NCI-H774 (cell line): ENCODE results near the gene MEIKIN.
A peak's percentile ranks its signal among the peaks of the same experiment; 100 is the strongest.

Source experiments
- DNase-seq: peaks from one replicate; lab custom pipeline; 2025; lab: John Stamatoyannopoulos, UW

Gene MEIKIN

DNA sequence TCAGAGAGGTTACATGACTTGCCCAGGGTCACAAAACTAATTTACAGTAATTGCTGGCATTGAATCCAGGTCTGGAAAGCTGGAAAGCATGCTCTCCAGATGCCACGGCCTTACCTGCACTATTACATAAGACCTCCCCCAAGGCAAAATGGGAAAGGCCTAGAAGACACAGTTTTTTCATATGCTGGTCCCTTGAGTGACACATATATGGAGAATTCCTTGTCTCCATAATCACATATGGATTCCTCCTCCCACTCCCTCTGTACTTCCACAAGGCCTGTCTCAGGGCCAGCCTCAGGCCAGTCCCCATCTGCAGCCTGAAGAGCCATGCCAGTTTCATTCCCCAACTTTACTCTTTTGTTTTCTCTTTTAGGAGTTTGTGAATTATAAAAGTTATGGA lies 28.6 kb upstream of the MEIKIN start:
- no peak for DNase-seq

DNA sequence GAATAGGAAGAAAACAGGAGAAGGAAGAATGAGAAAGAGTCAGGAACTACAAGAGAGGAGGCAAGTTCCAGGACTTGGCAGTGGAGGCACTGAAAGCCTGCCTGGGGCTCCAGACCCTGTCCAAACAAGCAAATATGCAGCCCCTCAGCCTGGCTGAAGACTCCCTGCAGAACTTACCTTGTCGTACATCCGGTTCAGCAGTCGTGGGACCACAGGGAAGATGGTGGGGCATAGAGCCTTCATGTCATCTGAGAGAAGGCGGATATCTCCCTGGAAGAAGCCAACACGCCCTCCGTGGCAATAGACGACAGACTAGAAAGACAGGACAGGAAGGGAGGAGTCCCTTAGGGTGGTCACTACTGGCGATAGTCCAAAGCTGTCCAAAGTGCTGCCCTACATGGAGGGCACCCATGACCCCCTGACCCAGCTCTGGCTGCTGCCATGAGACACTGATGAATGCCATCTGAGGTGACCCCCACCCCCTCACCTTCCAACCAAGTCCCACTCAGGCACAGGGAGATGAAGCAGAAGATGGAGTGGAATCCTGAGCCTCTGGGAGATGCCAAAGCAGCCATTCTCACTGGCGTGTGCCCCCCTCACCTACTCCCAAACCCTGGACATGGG lies 27.7 kb upstream of the MEIKIN start:
- DNase-seq = no peak

- no peak for DNase-seq
Measured at GRCh38 chr5:131968396-131968954, 23.0 kb upstream of the MEIKIN start.

- no peak for DNase-seq
Measured at GRCh38 chr5:131966551-131966950, 21.1 kb upstream of the MEIKIN start.

GRCh38 chr5:131965826-131966415 lies 20.5 kb upstream of the MEIKIN start:
- DNase-seq = no peak

GRCh38 chr5:131959906-131960305 lies 14.4 kb upstream of the MEIKIN start:
- no peak for DNase-seq

- DNase-seq = no peak
Measured at GRCh38 chr5:131959136-131959535, 13.7 kb upstream of the MEIKIN start.

DNA sequence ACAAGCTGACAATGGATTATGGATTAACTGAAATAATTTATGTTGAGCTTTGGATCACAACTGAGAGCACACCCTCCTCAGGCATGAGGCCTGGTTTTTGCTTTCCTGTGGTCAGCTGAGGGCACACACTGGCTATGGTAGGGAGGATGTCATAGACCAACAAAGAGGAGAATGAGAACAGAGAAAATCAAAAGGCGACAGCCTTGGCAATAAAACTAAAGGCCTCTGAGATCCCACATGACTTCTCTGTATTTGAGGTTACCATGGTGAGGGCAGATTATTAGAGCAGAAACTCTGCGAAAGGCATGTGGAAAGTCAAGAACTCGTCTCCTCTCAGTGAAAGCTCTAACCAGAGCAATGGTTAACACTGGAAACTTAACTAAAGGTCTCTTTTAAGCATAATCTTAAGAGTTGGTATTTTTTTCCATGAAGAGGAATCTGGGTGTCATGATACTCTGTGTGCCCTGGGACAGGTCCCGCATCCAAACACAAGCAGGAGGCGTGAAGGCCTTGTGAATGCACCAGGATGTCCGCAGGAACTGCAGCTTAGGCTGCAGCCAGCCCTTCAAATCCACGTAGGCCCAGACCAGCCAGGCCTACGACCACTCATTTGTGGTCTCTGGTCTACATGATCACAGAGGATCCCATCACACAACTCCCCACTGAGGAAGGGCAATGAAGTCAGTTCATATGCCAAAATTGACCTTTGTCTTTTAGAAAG lies 12.4 kb upstream of the MEIKIN start:
- DNase-seq = no peak

DNA sequence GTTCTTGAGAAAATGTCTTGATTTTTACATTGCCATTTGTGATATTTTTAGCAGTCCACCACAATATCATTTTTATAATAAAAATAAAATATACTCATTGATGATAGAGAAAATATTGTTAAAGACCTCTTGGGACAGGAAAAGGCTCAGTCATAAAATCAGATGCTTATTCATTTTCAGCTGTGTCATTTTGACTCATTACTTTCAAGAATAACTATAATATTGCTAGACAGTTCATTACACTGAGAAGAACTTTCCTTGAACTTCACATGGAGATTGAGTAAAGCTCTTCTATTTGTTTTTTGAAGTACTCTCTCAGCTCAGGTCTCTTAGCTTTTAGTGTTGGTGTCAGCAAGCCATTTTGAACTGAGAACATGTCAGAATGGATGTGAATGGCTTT lies 8.5 kb upstream of the MEIKIN start:
- no peak for DNase-seq

- DNase-seq = no peak
Measured at GRCh38 chr5:131952301-131952857, 6.9 kb upstream of the MEIKIN start.

GRCh38 chr5:131950706-131951105 lies 5.2 kb upstream of the MEIKIN start:
- DNase-seq = no peak

- peak; percentile 75 for DNase-seq
Measured at GRCh38 chr5:131947445-131947844, 2.0 kb upstream of the MEIKIN start.

DNA sequence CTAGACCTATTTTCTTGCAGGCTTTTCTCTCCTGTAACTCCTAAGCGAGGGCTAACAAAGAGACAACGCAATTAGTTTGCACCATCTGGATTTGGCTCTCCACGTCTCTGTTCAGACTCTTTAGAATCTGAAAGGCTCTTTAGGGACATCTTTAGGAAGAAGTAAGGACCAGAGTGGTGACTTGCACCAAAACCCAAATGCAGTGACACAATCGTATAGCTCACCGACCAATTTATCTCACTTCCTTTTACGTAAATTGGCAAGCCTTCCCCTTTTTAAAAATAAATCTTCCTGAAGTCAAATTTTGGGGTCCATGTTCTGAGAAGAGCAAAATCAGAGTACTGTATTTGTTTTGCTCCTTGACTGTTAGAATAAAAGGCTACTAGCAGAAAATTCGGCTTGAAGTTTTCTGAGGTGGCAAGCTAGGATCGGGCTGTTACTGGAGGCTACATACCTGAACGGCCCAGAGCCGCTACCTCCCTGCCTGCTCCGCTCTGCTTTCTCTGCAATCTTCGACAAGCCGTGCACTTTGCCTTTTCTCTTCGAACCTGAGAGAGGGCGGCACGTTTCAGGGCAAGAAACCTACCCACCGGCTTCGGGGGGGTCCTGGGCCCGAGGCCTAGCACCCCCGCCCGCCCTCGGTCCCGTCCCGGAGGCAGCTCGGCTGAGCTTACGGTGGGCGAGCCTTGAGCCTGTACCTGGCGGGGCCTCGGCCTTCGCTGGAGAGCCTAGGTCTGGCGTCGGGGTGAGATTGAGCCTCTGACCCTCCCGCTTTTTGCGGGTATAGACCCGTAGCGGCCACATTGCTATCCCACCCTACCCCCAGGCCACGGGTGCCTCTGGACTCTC lies 537 bp downstream of the MEIKIN start:
- no peak for DNase-seq

- no peak for DNase-seq
Measured at GRCh38 chr5:131943916-131944315, 1.5 kb downstream of the MEIKIN start.

- no peak for DNase-seq
Measured at GRCh38 chr5:131942016-131942415, 3.4 kb downstream of the MEIKIN start.

DNA sequence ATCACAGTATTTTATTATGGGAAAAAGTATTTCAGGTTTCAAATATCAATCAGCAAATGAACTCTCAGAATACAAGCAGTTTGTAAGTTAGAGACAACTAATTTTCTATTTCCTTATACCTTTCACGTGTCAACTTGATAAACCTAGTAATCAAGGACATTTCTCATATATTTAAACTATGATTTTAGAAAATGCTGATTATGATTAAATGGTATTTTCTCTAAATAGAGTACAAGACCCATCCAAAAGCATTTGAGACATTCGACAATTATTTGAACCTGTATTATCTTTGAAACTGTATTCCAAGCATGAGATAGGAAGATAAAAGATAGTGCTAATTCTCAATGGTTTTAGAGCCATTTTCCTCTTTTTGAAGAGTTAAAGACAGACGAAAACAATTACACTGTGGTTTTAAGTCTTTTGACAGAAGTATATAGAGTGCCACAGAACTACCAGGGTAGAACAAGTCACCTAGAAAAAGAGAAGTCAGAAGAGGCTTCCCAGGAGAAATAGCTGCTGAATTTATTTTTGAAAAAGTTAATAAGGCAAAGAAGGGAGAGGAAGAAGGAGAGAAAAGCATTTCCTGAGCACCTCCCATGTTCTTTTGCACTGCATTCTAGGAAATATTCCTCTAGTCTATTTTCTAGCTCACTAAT lies 5.6 kb downstream of the MEIKIN start:
- DNase-seq = no peak

DNA sequence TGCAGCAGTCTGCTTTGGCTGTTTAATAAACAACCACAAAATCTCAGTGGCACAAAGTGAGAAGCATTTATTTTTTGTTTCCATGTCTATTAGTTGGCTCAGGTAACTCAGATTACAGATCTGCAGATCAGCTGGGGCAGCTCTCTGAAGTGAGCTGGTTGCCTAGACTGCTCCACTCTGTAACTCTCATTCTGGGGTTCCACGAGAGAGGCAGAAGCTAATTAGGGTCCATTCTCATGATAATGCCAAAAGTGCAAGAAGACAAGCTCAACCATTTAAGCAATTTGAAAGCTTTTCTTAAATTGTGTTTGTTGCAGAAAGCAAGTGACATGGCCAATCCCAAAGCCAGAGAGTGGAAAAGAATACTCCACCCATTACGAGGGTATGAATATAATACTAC lies 13.2 kb downstream of the MEIKIN start:
- no peak for DNase-seq

DNA sequence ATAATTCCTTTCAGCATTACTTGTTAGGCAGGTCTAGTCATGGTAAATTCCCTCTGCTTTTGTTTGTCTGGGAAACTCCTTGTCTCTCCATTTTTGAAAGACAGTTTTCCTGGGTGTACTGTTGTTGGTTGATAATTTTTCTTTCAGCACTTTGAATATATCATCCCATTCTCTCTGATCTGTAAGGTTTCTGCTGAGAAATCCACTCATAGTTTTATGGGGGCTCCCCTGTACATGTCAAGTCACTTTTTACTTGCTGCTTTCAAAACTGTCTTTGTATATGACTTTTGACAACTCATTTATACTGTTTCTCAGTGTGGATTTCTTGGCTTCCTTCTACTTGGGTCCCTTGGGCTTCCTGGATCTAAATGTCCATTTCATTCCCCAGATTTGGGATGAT lies 16.5 kb downstream of the MEIKIN start:
- no peak for DNase-seq

- no peak for DNase-seq
Measured at GRCh38 chr5:131926168-131926567, 19.3 kb downstream of the MEIKIN start.

DNA sequence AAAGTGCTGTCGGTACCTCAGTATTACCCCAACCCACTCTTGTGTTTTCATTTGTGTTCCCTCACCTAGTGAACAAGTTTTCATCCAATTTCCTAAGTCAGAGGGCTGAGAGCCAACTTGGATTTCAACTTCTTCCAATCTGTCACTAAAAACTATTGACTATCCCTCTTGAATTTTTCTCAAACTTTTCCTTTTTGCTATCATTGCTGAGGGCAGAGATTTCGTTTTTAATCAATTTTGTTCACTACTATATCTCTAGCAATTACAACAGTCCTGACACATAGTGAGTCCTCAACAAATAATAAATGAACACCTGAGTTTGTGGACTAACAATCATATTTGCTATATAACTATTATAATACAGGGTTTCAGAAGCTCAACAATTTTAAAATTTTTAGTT lies 29.0 kb downstream of the MEIKIN start:
- DNase-seq = no peak

- no peak for DNase-seq
Measured at GRCh38 chr5:131914472-131914871, 31.0 kb downstream of the MEIKIN start.
